ENCODE data around the gene GPR39.

DNA sequence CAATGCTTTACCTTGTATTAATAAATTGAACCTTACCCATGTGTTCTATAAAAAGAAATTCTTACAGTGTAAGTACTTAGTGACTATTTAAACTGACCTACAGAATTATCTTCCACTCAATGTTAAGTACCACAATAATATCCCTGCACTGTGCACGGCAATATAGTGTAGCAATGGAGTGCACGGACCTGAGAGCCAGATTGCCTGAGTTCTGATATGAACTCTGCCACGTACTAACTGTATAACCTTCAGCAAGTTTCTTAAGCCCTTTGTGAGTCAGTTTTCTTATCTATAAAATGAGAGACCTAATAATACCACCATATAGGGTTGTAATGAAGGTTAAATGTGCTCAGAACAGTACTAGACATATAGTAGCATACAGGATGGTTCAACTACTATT, 66.2 kb downstream of the GPR39 start:
- TF ChIP-seq JUN (IDR thresholded peaks at IDR 0.05) (no peak), CTCF (IDR thresholded peaks at IDR 0.05) (no peak), E2F6 (IDR thresholded peaks at IDR 0.05; ENCODE audit: borderline replicate concordance, low read depth) (no peak), RFX5 (IDR thresholded peaks at IDR 0.05) (no peak), EP300 (IDR thresholded peaks at IDR 0.05) (no peak), RNF2 (IDR thresholded peaks at IDR 0.05; ENCODE audit: borderline replicate concordance, low read depth) (no peak)

Measured in A549 (cell line).